Loucy (cell line): Measurements from ENCODE around the gene BNIP3.
A peak's percentile ranks its signal among the peaks of the same experiment; 100 is the strongest.

ENCODE experiments used
- H2AFZ ChIP-seq: fragments of 200-600 bp; sonication (generic); 2 replicates; pipeline ENCODE4 v1.6.0; 2016; ENCODE audit warnings: antibody characterized with exemption, mild to moderate bottlenecking, low read length, moderate library complexity
- H3F3A ChIP-seq: fragments of 200-600 bp; 2 replicates; pipeline ENCODE4 v1.6.0; 2016; ENCODE audit warnings: antibody characterized with exemption, low read depth, mild to moderate bottlenecking
- H3K27me3 ChIP-seq: fragments of 200-600 bp; sonication (generic); 2 replicates; pipeline ENCODE4 v1.6.1; 2014; ENCODE audit warnings: low read length, mild to moderate bottlenecking; ENCODE audit not compliant: insufficient read depth, poor library complexity, severe bottlenecking
- H3K36me3 ChIP-seq: fragments of 200-600 bp; sonication (generic); 2 replicates; pipeline ENCODE4 v1.6.1; 2016; ENCODE audit warnings: low read length; ENCODE audit not compliant: insufficient read depth
- H3K4me1 ChIP-seq: fragments of 200-600 bp; sonication (generic); 2 replicates; pipeline ENCODE4 v1.5.1; 2014; ENCODE audit warnings: low read length, mild to moderate bottlenecking; ENCODE audit not compliant: insufficient read depth, poor library complexity, severe bottlenecking
- H3K4me2 ChIP-seq: fragments of 200-600 bp; sonication (generic); 2 replicates; pipeline ENCODE4 v1.6.0; 2014; ENCODE audit warnings: antibody characterized with exemption, low read length, low read depth, mild to moderate bottlenecking; ENCODE audit not compliant: poor library complexity, severe bottlenecking
- H3K4me3 ChIP-seq: fragments of 200-600 bp; sonication (generic); 2 replicates; pipeline ENCODE4 v1.5.1; 2014; ENCODE audit warnings: low read length, mild to moderate bottlenecking, mixed read lengths; ENCODE audit not compliant: poor library complexity, severe bottlenecking
- H3K79me2 ChIP-seq: fragments of 200-600 bp; sonication (generic); 2 replicates; pipeline ENCODE4 v1.6.1; 2014; ENCODE audit warnings: low read length; ENCODE audit not compliant: insufficient read depth
- H3K9ac ChIP-seq: fragments of 200-600 bp; sonication (generic); 2 replicates; pipeline ENCODE4 v1.6.0; 2014; ENCODE audit warnings: mild to moderate bottlenecking, low read depth, low read length, moderate library complexity; ENCODE audit not compliant: poor library complexity, severe bottlenecking
- H3K9me2 ChIP-seq: fragments of 200-600 bp; sonication (generic); replicated peaks from 2 replicates; pipeline ENCODE4 v1.6.1; 2016; ENCODE audit warnings: low read depth, low read length, mixed read lengths
- H3K9me3 ChIP-seq: fragments of 200-600 bp; sonication (generic); 2 replicates; pipeline ENCODE4 v1.6.1; 2014; ENCODE audit warnings: mild to moderate bottlenecking, antibody characterized with exemption, low read length, low read depth; ENCODE audit not compliant: insufficient read depth
- H4K20me1 ChIP-seq: fragments of 200-600 bp; sonication (generic); 2 replicates; pipeline ENCODE4 v1.6.0; 2014; ENCODE audit warnings: antibody characterized with exemption, low read length, mild to moderate bottlenecking; ENCODE audit not compliant: insufficient read depth, poor library complexity, severe bottlenecking
- EZH2phosphoT487 ChIP-seq: fragments of 200-600 bp; IDR thresholded peaks from 2 replicates; pipeline ENCODE4 v1.6.1; 2018; ENCODE audit warnings: antibody characterized with exemption, mild to moderate bottlenecking, moderate library complexity, borderline replicate concordance
- TF ChIP-seq, protein P1 (sequence below): fragments of 200-600 bp; sonication (generic); conservative IDR thresholded peaks from 2 replicates; pipeline ENCODE4 v1.5.1; 2014; ENCODE audit warnings: mild to moderate bottlenecking, antibody characterized with exemption, low read length

Gene BNIP3

DNA sequence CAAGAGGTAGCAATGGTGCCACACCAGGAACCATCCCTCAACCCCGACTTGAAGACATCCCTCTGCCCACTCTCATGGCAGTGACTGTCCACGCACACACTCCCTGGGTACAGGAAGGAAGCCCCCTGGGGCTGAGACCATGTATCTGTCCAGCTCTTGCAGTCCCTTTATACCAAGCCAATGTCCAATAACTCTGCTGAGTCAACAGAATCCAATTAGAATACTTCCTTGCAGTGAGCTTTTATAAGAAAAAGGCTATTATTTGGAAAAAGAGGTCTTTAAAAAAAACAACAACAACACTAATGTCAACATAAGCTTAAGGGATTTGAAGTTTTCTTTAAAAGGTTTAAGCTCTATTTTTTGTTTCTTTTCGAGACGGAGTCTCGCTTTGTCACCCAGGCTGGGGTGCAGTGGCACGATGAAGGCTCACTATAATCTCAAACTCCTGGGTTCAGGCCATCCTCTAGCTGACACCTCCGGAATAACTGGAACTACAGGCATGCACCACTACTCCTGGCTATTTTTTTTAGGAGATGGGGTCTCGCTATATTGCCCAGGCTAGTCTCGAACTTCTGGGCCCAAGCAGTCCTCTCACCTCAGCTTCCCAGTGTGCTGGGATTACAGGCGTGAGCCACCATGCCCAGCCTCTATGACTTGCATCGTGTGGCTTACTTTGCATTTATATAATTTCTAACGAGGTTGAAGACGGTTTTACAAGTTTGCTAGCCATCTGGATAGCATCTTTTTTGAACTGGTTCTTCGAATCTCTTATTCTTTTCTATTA lies 7.5 kb downstream of the BNIP3 start:
- TF ChIP-seq, protein P1, sequence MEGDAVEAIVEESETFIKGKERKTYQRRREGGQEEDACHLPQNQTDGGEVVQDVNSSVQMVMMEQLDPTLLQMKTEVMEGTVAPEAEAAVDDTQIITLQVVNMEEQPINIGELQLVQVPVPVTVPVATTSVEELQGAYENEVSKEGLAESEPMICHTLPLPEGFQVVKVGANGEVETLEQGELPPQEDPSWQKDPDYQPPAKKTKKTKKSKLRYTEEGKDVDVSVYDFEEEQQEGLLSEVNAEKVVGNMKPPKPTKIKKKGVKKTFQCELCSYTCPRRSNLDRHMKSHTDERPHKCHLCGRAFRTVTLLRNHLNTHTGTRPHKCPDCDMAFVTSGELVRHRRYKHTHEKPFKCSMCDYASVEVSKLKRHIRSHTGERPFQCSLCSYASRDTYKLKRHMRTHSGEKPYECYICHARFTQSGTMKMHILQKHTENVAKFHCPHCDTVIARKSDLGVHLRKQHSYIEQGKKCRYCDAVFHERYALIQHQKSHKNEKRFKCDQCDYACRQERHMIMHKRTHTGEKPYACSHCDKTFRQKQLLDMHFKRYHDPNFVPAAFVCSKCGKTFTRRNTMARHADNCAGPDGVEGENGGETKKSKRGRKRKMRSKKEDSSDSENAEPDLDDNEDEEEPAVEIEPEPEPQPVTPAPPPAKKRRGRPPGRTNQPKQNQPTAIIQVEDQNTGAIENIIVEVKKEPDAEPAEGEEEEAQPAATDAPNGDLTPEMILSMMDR = no peak
- TF ChIP-seq EZH2phosphoT487 = no peak
- H3K27me3 ChIP-seq = no peaks in the 10 kb centered on the region
- H3F3A ChIP-seq = no peaks in the 10 kb centered on the region
- no peaks in the 10 kb centered on the region for H4K20me1 ChIP-seq
- no peaks in the 10 kb centered on the region for H3K36me3 ChIP-seq
- no peak overlapping the region for H3K4me2 ChIP-seq
- H3K79me2 ChIP-seq = no peaks in the 10 kb centered on the region
- peaks cover 20% of the 10 kb centered on the region for H3K4me1 ChIP-seq
- H3K9ac ChIP-seq = no peak overlapping the region
- H2AFZ ChIP-seq = no peak overlapping the region
- H3K9me2 ChIP-seq = no peaks in the 10 kb centered on the region
- no peak overlapping the region for H3K4me3 ChIP-seq
- H3K9me3 ChIP-seq = no peaks in the 10 kb centered on the region

DNA sequence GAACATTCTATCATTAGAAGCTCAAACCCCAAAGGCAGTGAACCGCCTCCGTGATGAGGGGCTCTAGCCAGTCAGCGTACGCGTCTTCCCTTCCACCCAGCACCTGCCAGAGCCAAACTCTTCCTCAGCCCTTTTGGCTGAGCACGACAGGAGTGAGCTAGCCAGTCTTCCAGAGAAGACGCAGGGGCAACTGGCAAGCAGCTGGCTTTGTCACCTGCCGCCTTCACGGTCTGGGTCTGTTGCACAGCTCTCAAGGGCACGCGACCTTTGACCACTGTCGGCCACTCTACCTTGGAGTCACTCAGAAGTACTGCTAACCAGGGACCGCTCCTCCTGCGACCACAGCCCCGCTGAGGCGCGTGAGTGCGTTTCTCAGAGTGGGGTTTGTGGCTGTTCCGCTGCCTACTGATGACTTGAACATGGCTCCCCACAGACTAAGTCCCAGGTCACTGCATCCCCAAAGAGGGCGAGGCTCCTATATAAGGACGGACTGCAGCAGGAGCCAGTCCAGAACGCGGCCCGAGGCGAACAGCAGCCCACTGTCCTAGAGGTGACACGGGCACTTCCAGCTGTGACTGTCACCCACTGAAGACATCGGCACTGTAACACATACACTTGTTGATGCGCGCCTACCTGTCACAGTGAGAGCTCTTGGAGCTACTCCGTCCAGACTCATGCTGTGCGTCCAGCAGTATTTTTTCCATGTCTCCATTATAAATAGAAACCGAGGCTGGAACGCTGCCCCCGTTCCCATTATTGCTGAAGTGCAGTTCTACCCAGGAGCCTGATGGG lies 8.4 kb downstream of the BNIP3 start:
- no peaks in the 10 kb centered on the region for H3F3A ChIP-seq
- peaks cover 20% of the 10 kb centered on the region for H3K4me1 ChIP-seq
- H3K4me3 ChIP-seq = peak overlapping the region; percentile 55
- no peak for TF ChIP-seq EZH2phosphoT487
- TF ChIP-seq, protein P1 = no peak
- H3K4me2 ChIP-seq = peak overlapping the region; percentile 71
- no peaks in the 10 kb centered on the region for H3K9me2 ChIP-seq
- no peaks in the 10 kb centered on the region for H4K20me1 ChIP-seq
- no peaks in the 10 kb centered on the region for H3K79me2 ChIP-seq
- no peaks in the 10 kb centered on the region for H3K27me3 ChIP-seq
- no peak overlapping the region; the same call in 1 of the 2 replicates for H2AFZ ChIP-seq
- H3K9ac ChIP-seq = peak overlapping the region; percentile 47
- no peaks in the 10 kb centered on the region for H3K9me3 ChIP-seq
- H3K36me3 ChIP-seq = no peaks in the 10 kb centered on the region

DNA sequence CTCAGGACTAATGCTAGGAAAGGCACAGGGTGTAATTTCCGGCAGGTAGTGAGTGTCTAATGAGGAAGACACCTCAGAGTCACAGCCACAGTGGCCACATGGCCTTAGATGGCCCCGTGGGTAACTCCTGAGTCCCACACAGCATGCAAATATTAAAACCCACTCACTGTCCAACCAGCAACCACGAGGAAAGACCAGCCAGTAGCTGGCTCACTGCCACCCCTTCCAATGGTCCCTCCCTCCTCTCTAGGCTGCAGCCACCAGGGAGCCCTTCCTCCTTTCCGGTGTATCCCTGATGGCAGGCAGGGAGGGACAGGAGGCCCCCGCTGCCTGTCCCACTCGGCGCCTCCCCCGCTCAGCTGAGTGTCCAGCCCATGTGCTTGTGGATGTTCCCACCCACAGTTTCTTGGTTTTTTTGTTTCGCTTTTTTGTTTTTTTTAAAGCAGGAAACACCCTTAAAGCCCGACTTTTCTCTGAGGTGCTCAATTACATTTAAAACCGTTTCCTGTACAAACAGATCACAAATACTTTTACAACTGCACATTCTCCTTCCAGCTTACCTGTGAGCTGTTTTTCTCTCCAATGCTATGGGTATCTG lies 9.2 kb downstream of the BNIP3 start:
- H3K4me2 ChIP-seq = peak overlapping the region; percentile 71
- H3K27me3 ChIP-seq = no peaks in the 10 kb centered on the region
- no peaks in the 10 kb centered on the region for H3F3A ChIP-seq
- peak overlapping the region; percentile 55 for H3K4me3 ChIP-seq
- H3K4me1 ChIP-seq = peaks cover 20% of the 10 kb centered on the region
- peak overlapping the region; percentile 83 for H2AFZ ChIP-seq
- H3K36me3 ChIP-seq = no peaks in the 10 kb centered on the region
- no peaks in the 10 kb centered on the region for H3K9me2 ChIP-seq
- H3K79me2 ChIP-seq = no peaks in the 10 kb centered on the region
- TF ChIP-seq, protein P1 = no peak
- TF ChIP-seq EZH2phosphoT487 = no peak
- H3K9ac ChIP-seq = peak overlapping the region; percentile 47
- no peaks in the 10 kb centered on the region for H3K9me3 ChIP-seq
- H4K20me1 ChIP-seq = no peaks in the 10 kb centered on the region
